Right lobe of liver (tissue), 6 donors: ENCODE results near the gene ZNF521. TPM values are rescaled to one million over a fixed set of nuclear protein-coding genes. Genes with fewer than 3 reads are reported as not detected.

ENCODE experiments used
- ATAC-seq, 4 donors: fragments of 200-7000 bp; cut with Tn5 transposase; one replicate each; pipeline ENCODE4 v1.9.1; 2020; ENCODE audit warnings: mild to moderate bottlenecking in 4 of 4, moderate library complexity in 4 of 4
- DNase-seq, 3 donors: peaks; one replicate each; pipeline ENCODE4 v3.0.0-alpha.2; 2020
- H3K27ac ChIP-seq, 3 donors: fragments of 200-600 bp; one replicate each; pipeline ENCODE4 v1.8.0; 2022
- H3K27me3 ChIP-seq, 2 donors: fragments of 200-600 bp; one replicate each; pipeline ENCODE4 v1.8.0; 2022
- H3K36me3 ChIP-seq, 4 donors: fragments of 200-600 bp; sonication (generic) in 1 of 4; one replicate each; pipeline versions ENCODE4 v1.5.1 to v1.8.0; 2017 to 2022; ENCODE audit warnings: control low read depth in 1 of 4
- H3K4me1 ChIP-seq, 4 donors: fragments of 200-600 bp; sonication (generic) in 1 of 4; one replicate each; pipeline versions ENCODE4 v1.5.1 to v1.8.0; 2017 to 2022; ENCODE audit warnings: control low read depth in 1 of 4
- H3K4me3 ChIP-seq, 3 donors: fragments of 200-600 bp; one replicate each; pipeline ENCODE4 v1.8.0; 2022
- H3K9me3 ChIP-seq, 4 donors: fragments of 200-600 bp; sonication (generic) in 1 of 4; one replicate each; pipeline versions ENCODE4 v1.5.1 to v1.8.0; 2017 to 2022; ENCODE audit warnings: control low read depth in 1 of 4
- POLR2A ChIP-seq: fragments of 450-650 bp; IDR thresholded peaks from one replicate; pipeline ENCODE4 v1.6.1; 2017; ENCODE audit warnings: antibody characterized with exemption, mild to moderate bottlenecking
- WGBS: methylation state at CpG from one replicate; pipeline ENCODE4 v1.1.6; 2018; ENCODE audit warnings: low coverage, low lambda C conversion rate; ENCODE audit not compliant: insufficient coverage; ENCODE audit errors: missing lambda C conversion rate; 5-methylcytosine and 5-hydroxymethylcytosine counted together
- intact Hi-C, 2 donors: fragments of 100-400 bp; cut with DNase I; formaldehyde crosslinking; loops; one replicate each; pipeline versions ENCODE4 v1.11.2 to v1.14.1; 2022
- total RNA-seq, 6 experiments: library from RNA; depleted of rRNA in 2 of 6; stranded (reverse); fragments of >200 nt in 2 of 6; fragmentation: NEBNext Ultra II Directional in 3 of 6; extraction: Animal tissue kit (Norgen Biotek cat#: 25700) in 3 of 6; gene quantifications; one replicate each; pipeline versions ENCODE4 v1.1.0 to v1.2.4, GENCODE V29; 2016 to 2023
- TF ChIP-seq, protein P1 (sequence below), 4 donors: fragments of 200-600 bp in 3 of 4; fragments of 450-650 bp in 1 of 4; IDR thresholded peaks; one replicate each; pipeline versions ENCODE4 v1.5.1 to v1.8.0; 2016 to 2022; ENCODE audit warnings: antibody characterized with exemption in 4 of 4, mild to moderate bottlenecking in 2 of 4
- donor health status: DM: no; HTN: yes; CAD: no.
- donor health status: DM: no; HTN: no; CAD: no.
- donor health status: DM: no; HTN: no; CAD: no.
- donor health status: DM: no; HTN: yes; CAD: no.
- donor health status: DM: no; HTN: yes; CAD: no.

Gene ZNF521
- total RNA-seq, 6 experiments from 2014 or later = 0.31 to 2.9 (median 1.3) TPM

DNA sequence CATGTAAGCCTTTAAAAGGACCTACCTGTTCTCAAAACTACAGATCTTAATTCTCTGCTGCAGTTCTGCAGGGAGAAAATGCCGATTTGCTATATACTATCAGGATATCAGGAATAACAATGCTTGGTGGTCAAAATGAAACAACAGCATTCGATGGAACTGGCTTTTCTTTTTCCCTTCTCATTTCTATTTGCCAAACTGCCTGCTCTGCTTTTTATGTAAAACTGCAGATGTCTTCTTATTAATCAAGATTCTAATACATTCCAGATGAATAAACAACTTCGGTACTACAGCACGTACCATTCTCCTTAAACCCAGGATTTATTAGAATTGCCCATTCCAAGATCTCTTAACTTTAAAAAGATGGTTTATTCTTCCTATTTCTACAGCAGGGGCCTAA lies 100.9 kb downstream of the ZNF521 start:
- ATAC-seq (no peak), DNase-seq (no peak)
- Histone ChIP-seq H3K4me3 (no peak overlapping the region), H3K4me1 (no peaks in the 10 kb centered on the region), H3K27ac (no peak overlapping the region), H3K27me3 (no peaks in the 10 kb centered on the region), H3K36me3 (no peaks in the 10 kb centered on the region), H3K9me3 (no peaks in the 10 kb centered on the region)
- no peak for TF ChIP-seq POLR2A
- TF ChIP-seq, protein P1, sequence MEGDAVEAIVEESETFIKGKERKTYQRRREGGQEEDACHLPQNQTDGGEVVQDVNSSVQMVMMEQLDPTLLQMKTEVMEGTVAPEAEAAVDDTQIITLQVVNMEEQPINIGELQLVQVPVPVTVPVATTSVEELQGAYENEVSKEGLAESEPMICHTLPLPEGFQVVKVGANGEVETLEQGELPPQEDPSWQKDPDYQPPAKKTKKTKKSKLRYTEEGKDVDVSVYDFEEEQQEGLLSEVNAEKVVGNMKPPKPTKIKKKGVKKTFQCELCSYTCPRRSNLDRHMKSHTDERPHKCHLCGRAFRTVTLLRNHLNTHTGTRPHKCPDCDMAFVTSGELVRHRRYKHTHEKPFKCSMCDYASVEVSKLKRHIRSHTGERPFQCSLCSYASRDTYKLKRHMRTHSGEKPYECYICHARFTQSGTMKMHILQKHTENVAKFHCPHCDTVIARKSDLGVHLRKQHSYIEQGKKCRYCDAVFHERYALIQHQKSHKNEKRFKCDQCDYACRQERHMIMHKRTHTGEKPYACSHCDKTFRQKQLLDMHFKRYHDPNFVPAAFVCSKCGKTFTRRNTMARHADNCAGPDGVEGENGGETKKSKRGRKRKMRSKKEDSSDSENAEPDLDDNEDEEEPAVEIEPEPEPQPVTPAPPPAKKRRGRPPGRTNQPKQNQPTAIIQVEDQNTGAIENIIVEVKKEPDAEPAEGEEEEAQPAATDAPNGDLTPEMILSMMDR (IDR thresholded peaks at IDR 0.05) = no peak
- intact Hi-C loops = no loop called here
- 64% methylated on average over 4 of the region's 4 CpGs for WGBS

DNA sequence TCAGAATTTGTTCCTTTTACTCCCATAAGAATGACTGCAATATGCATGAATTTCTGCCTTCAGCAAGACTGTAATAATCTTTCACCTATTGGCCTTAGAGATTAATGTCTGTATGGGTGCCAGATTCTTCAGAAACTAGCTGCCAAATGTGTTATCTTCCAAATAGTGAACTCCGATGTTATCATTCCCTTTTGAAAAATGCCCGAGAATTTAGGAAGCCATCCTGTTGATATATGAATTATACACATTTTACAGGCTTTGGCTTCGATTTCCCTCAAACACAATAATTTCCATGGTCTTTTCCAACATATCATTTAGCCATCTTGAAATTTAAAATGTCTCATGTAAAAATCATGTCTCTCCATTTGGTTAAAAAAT lies 101.5 kb downstream of the ZNF521 start:
- no peaks in the 10 kb centered on the region for H3K9me3 ChIP-seq
- no peaks in the 10 kb centered on the region for H3K27me3 ChIP-seq
- H3K27ac ChIP-seq = no peak overlapping the region
- 24% methylated on average over 3 of the region's 3 CpGs for WGBS
- TF ChIP-seq, protein P1 (IDR thresholded peaks at IDR 0.05) = no peak
- no peak for TF ChIP-seq POLR2A
- DNase-seq (no peak), ATAC-seq (no peak)
- H3K36me3 ChIP-seq = no peaks in the 10 kb centered on the region
- no peak overlapping the region for H3K4me3 ChIP-seq
- intact Hi-C loops = no loop called here
- H3K4me1 ChIP-seq = no peaks in the 10 kb centered on the region

DNA sequence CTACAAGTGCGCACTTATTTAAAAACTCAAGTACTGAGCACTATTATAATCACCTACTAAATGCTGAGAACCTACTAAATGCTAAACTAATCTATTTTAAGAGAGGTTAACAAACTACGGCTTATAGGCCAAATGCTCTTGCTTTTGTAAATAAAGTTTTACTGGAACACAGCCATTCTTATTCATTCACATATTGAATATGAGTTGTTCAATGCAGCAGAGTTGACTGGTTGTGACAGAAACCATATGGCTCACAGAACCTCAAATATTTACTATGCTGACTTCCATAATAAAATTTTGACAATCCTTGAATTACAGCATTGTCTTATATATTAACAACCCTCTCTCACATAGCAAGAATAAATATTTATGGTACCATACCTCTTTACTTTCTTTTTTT lies 103.2 kb downstream of the ZNF521 start:
- intact Hi-C loops = no loop called here
- TF ChIP-seq POLR2A = no peak
- TF ChIP-seq, protein P1 (IDR thresholded peaks at IDR 0.05) = no peak
- Histone ChIP-seq H3K36me3 (no peaks in the 10 kb centered on the region), H3K27ac (no peak overlapping the region), H3K9me3 (no peaks in the 10 kb centered on the region), H3K4me1 (no peaks in the 10 kb centered on the region), H3K27me3 (no peaks in the 10 kb centered on the region), H3K4me3 (no peak overlapping the region)
- no peak for ATAC-seq
- WGBS = 62% methylated on average over 2 of the region's 2 CpGs
- DNase-seq = no peak

DNA sequence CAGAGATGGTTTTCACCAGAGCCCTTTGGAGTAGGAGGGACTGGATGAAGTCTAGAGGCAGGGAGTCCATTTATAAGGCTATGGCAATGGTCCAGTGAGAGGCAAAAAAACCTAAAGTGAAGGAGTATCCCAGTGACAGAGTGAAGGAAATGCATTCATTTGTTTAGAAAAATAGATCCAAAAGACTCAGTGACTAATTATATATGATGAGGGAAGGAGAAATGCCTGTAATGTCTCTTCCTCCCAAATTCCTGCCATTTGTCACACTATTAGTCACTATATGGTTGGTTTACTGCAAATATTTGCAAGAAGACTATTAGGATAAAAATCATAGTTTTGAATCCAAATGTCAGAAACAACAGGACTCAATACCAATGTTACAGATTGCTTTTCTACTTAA lies 104.2 kb downstream of the ZNF521 start:
- no peak for TF ChIP-seq POLR2A
- TF ChIP-seq, protein P1 (IDR thresholded peaks at IDR 0.05) = no peak
- Histone ChIP-seq H3K27me3 (no peaks in the 10 kb centered on the region), H3K27ac (no peak overlapping the region), H3K36me3 (no peaks in the 10 kb centered on the region), H3K4me1 (no peaks in the 10 kb centered on the region), H3K9me3 (no peaks in the 10 kb centered on the region), H3K4me3 (no peak overlapping the region)
- no peak for DNase-seq
- intact Hi-C loops = no loop called here
- no peak for ATAC-seq
